Stomach (tissue), 9 donors: Measurements from ENCODE around the gene ASL. TPM values are rescaled to one million over a fixed set of nuclear protein-coding genes. Genes with fewer than 3 reads are reported as not detected.

Source experiments
- DNase-seq, 2 donors: peaks; one replicate each; pipeline versions ENCODE4 v3.0.0 to v3.0.0-alpha.2; 2013 to 2019
- H3K27ac ChIP-seq, 5 donors: fragments of 200-600 bp in 4 of 5; sonication (generic) in 4 of 5; one replicate each; pipeline ENCODE4 v1.5.1; 2013 to 2019; ENCODE audit warnings: mild to moderate bottlenecking in 1 of 5, moderate library complexity in 1 of 5
- H3K27me3 ChIP-seq, 3 donors: fragments of 200-600 bp; sonication (generic); one replicate each; pipeline ENCODE4 v1.5.1; 2017 to 2019; ENCODE audit warnings: mixed run types in 1 of 3
- H3K36me3 ChIP-seq, 4 donors: fragments of 200-600 bp; sonication (generic); 1 replicate in 3 of 4; 2 replicates in 1 of 4; pipeline ENCODE4 v1.5.1; 2016 to 2019
- H3K4me1 ChIP-seq, 4 donors: fragments of 200-600 bp; sonication (generic); one replicate each; pipeline ENCODE4 v1.5.1; 2016 to 2019
- H3K4me3 ChIP-seq, 4 donors: fragments of 200-600 bp; sonication (generic) in 3 of 4; one replicate each; pipeline ENCODE4 v1.5.1; 2016 to 2019; ENCODE audit warnings: mild to moderate bottlenecking in 1 of 4
- H3K9me3 ChIP-seq, 4 donors: fragments of 200-600 bp; sonication (generic); one replicate each; pipeline ENCODE4 v1.5.1; 2016 to 2019
- CTCF ChIP-seq, 7 experiments: fragments of 450-650 bp in 4 of 7; fragments of 200-600 bp in 3 of 7; sonication (generic) in 3 of 7; IDR thresholded peaks; one replicate each; pipeline ENCODE4 v1.5.1; 2016 to 2019; ENCODE audit warnings: antibody characterized with exemption in 7 of 7, control low read depth in 2 of 7, mild to moderate bottlenecking in 1 of 7
- EP300 ChIP-seq: sonication (generic); formaldehyde crosslinking; IDR thresholded peaks from one replicate; pipeline ENCODE4 v1.6.1; 2017; ENCODE audit warnings: antibody characterized with exemption
- POLR2A ChIP-seq, 4 donors: fragments of 450-650 bp; IDR thresholded peaks; one replicate each; pipeline ENCODE4 v1.6.1; 2016; ENCODE audit warnings: antibody characterized with exemption in 4 of 4, control low read depth in 2 of 4, mild to moderate bottlenecking in 1 of 4, moderate library complexity in 1 of 4
- POLR2AphosphoS5 ChIP-seq, 3 donors: sonication (generic); formaldehyde crosslinking; IDR thresholded peaks; one replicate each; pipeline ENCODE4 v1.6.1; 2016; ENCODE audit warnings: antibody characterized with exemption in 3 of 3
- WGBS, 5 donors: extraction: QIAGEN DNeasy Blood & Tissue Kit in 3 of 5; methylation state at CpG; one replicate each; pipeline versions ENCODE4 v1.1.5 to v1.1.7; 2013 to 2018; 5-methylcytosine and 5-hydroxymethylcytosine counted together
- intact Hi-C: fragments of 100-400 bp; cut with DNase I; formaldehyde crosslinking; loops from one replicate; pipeline ENCODE4 v1.15.1; 2023; ENCODE audit warnings: low total_unique reads
- polyA plus RNA-seq, 3 donors: library from polyadenylated mRNA; stranded (reverse); fragments of 200-250 nt; gene quantifications; one replicate each; pipeline ENCODE4 v1.2.3, GENCODE V29; 2013
- total RNA-seq, 5 donors: library from RNA; depleted of rRNA; stranded (reverse); fragments of >200 nt; gene quantifications; one replicate each; pipeline versions ENCODE4 v1.1.0 to v1.2.3, GENCODE V29; 2014 to 2016
- donor health status: healthy with polysubstance abuse.
- donor health status: Bipolar disorder and iron deficiency.
- donor health status: healthy.

Gene ASL
- total and polyA plus RNA-seq, 8 donors: 42.8 to 369 (median 75.7) TPM

- TF ChIP-seq EP300: no peak
- TF ChIP-seq POLR2AphosphoS5 (IDR thresholded peaks at IDR 0.05): no peak
- TF ChIP-seq CTCF (IDR thresholded peaks at IDR 0.05): no peak
- no peak for TF ChIP-seq POLR2A (IDR thresholded peaks at IDR 0.05)
- H3K9me3 ChIP-seq: no peaks in the 10 kb centered on the region
- peaks cover 35 to 96% (median 90%) of the 10 kb centered on the region in 4 donors for H3K36me3 ChIP-seq
- no peak overlapping the region for H3K4me3 ChIP-seq
- intact Hi-C loops: no loop called here
- H3K27me3 ChIP-seq: no peaks in the 10 kb centered on the region
- peaks cover 4 to 5% (median 4%) of the 10 kb centered on the region in 4 donors for H3K4me1 ChIP-seq
- H3K27ac ChIP-seq: no peak overlapping the region
- 96 to 98% (median 97%) methylated on average over 14 to 16 of the region's 16 CpGs for WGBS, 5 donors
- no peak for DNase-seq
Measured at GRCh38 chr7:66082886-66083415, 7.3 kb downstream of the ASL start.

- no peak overlapping the region for H3K4me3 ChIP-seq
Measured at GRCh38 chr7:66083677-66084076, 8.1 kb downstream of the ASL start.

GRCh38 chr7:66088861-66089838 is 13.5 kb downstream of the ASL start:
- WGBS, 5 donors: 79 to 87% (median 84%) methylated on average over 16 to 32 of the region's 32 CpGs

More at GRCh38 chr7:66083677-66084076, 8.1 kb downstream of the ASL start:
- Histone ChIP-seq H3K27ac (no peak overlapping the region), H3K36me3 (peaks cover 37 to 96% (median 90%) of the 10 kb centered on the region in 4 donors), H3K27me3 (no peaks in the 10 kb centered on the region), H3K9me3 (no peaks in the 10 kb centered on the region), H3K4me1 (no peaks in the 10 kb centered on the region)
- 85 to 100% (median 97%) methylated on average over 2 of the region's 2 CpGs for WGBS, 5 donors
- intact Hi-C loops: no loop called here
- DNase-seq: no peak
- TF ChIP-seq POLR2A (IDR thresholded peaks at IDR 0.05): no peak
- no peak for TF ChIP-seq POLR2AphosphoS5 (IDR thresholded peaks at IDR 0.05)
- no peak for TF ChIP-seq CTCF (IDR thresholded peaks at IDR 0.05)
- TF ChIP-seq EP300: no peak

More at GRCh38 chr7:66088861-66089838, 13.5 kb downstream of the ASL start:
- TF ChIP-seq POLR2A (IDR thresholded peaks at IDR 0.05) (no peak), EP300 (no peak), POLR2AphosphoS5 (IDR thresholded peaks at IDR 0.05) (no peak), CTCF (IDR thresholded peaks at IDR 0.05) (no peak)
- H3K36me3 ChIP-seq: peaks cover 26 to 92% (median 83%) of the 10 kb centered on the region in 4 donors
- H3K4me3 ChIP-seq: no peak overlapping the region
- no peak overlapping the region for H3K27ac ChIP-seq
- intact Hi-C loops: no loop called here
- no peaks in the 10 kb centered on the region for H3K27me3 ChIP-seq
- no peaks in the 10 kb centered on the region for H3K4me1 ChIP-seq
- H3K9me3 ChIP-seq: no peaks in the 10 kb centered on the region
- no peak for DNase-seq
